Stimulated activated CD8-positive, alpha-beta memory T cell treated with anti-CD3 and anti-CD28 coated beads, Interleukin-4, amount 100 ng/mL, for 24 hours (primary cell): ENCODE measurements around the gene ALAS2.
"Not testable (repeated sequence)": the region's sequence is repeated elsewhere in the genome, so short reads cannot be mapped to it uniquely, and the experiment has no call there.

Source experiments
- DNase-seq: peaks from one replicate; pipeline ENCODE4 v3.0.0-alpha.2; 2020; ENCODE audit warnings: low read depth

ALAS2 gene

GRCh38 chrX:55030271-55031205 lies at the start of gene ALAS2:
TSS of gene ALAS2 (minus strand) at chrX:55030977. CDS start at chrX:55026000, 4,977 bp downstream.
- DNase-seq: no peak

GRCh38 chrX:55074851-55075467 lies 44.2 kb upstream of the ALAS2 start, which contains the start of gene PAGE2B:
TSS of gene PAGE2B (plus strand) at chrX:55075030. CDS start at chrX:55076042, 1,012 bp downstream.
- DNase-seq: no peak

- no peak for DNase-seq
These were observed 41.5 kb upstream of the ALAS2 start for GRCh38 chrX:55072286-55072685.

- not testable (repeated sequence) for DNase-seq
These were observed 36.4 kb upstream of the ALAS2 start for GRCh38 chrX:55067180-55067579.

- no peak for DNase-seq
These were observed 27.0 kb upstream of the ALAS2 start for GRCh38 chrX:55057675-55058249.

- DNase-seq: no peak
These were observed 26.3 kb upstream of the ALAS2 start for GRCh38 chrX:55056820-55057674.

GRCh38 chrX:55050599-55050998 lies 19.8 kb upstream of the ALAS2 start:
- not testable (repeated sequence) for DNase-seq

GRCh38 chrX:55041514-55041913 lies 10.7 kb upstream of the ALAS2 start:
- no peak for DNase-seq

GRCh38 chrX:55039471-55039870 lies 8.7 kb upstream of the ALAS2 start:
- no peak for DNase-seq

GRCh38 chrX:55033429-55033828 lies 2.7 kb upstream of the ALAS2 start:
- no peak for DNase-seq

- DNase-seq: no peak
These were observed 1.5 kb downstream of the ALAS2 start for GRCh38 chrX:55029291-55029690.

- no peak for DNase-seq
These were observed 2.2 kb downstream of the ALAS2 start for GRCh38 chrX:55028611-55029010.

GRCh38 chrX:55028040-55028439 lies 2.7 kb downstream of the ALAS2 start:
- no peak for DNase-seq

GRCh38 chrX:55026840-55027239 lies 3.9 kb downstream of the ALAS2 start:
- no peak for DNase-seq

- no peak for DNase-seq
These were observed 4.6 kb downstream of the ALAS2 start for GRCh38 chrX:55026143-55026542.

GRCh38 chrX:55014897-55015299 lies 15.9 kb downstream of the ALAS2 start:
- no peak for DNase-seq

GRCh38 chrX:55011294-55011693 lies 19.5 kb downstream of the ALAS2 start:
- DNase-seq: no peak

GRCh38 chrX:55008571-55009358 lies 22.0 kb downstream of the ALAS2 start:
- no peak for DNase-seq

- DNase-seq: no peak
These were observed 23.1 kb downstream of the ALAS2 start for GRCh38 chrX:55007656-55008055.

GRCh38 chrX:55006827-55007621 lies 23.8 kb downstream of the ALAS2 start:
- DNase-seq: no peak
